HG02642 (cell line): ENCODE measurements around the gene RPL36.

Experiments
- ATAC-seq: cut with Tn5 transposase; IDR thresholded peaks from one replicate; pipeline ENCODE4 v1.9.1; 2021; ENCODE audit warnings: mild to moderate bottlenecking; ENCODE audit not compliant: unreplicated experiment, poor library complexity

RPL36 gene

DNA sequence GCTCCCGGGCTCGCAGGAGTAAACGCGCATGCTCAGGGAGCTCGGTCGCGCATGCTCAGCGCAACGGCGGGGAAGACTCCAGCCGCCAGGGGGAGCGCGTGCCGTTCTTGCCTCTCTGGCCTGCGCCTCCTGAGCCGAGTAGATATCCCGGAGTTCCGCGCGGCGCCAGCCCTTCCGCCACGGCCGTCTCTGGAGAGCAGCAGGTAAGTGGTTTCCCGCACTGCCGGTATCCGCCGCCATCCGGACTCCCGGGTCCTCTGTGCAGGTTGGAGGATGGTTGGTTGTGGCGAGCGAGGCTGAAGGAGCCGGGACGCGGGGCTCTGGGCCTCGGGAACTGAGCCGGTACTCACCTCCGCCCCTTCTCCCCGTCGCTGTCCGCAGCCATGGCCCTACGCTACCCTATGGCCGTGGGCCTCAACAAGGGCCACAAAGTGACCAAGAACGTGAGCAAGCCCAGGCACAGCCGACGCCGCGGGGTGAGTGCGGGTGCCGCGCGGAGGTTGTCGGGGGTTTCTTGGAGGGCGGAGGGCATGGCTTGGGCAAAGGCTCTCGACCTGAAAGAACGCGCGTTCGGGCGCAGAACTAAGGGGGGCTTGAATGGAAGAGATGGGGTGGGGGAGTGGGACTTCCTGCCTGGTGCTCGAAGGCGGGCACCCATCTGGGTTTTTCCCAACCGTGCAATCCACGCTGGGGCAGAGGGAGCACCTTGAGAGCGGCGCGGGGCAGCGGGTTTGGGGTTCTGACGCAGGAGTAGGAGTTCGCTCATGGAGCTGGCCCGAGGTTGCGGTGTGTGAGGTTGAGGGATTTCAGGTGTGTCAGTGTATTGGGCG, at the start of gene RPL36:
TSS of gene RPL36 (plus strand) at position 171 of the 830 bp plus-strand sequence. CDS start at position 384, 213 bp downstream.
- ATAC-seq, result peak; percentile 53

DNA sequence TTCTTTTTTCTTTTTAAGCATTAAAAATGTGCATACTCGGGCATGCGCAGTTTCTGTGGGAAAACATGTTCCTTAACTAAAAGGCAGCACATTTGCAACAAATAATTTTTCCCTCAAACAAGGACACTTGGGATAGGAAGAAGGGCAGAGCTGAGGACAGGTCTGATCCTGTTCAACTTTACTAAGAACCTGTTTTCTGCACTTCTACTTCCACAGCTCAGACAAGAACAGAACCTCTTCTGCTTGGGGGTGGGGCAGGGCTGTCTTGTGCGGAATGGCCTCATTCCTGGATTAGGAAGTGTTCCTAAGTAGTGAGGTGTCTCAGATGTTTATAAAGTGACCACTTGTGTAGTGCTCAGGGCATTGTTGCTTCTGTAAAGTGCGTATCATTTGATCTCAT, 48.9 kb upstream of the RPL36 start:
- ATAC-seq, result no peak

DNA sequence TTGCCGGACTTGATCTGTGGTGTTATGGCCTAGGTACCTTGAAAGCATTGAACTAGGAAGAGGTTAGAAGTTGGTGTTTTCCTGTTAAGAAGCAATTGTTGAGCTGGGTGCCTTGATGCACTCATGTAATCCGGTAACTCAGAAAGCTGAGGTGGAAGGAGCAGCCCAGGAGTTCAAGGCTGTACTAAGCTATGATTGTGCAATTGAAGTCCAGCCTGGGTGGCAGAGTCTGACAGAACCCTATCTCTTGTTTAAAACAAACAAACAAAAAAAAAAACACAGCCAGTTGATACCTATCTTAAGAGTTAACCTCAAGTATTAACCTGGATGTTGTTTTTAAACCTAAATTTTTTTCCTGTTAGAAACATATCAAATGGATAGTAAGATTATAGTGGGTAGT, 47.9 kb upstream of the RPL36 start:
- no peak for ATAC-seq

DNA sequence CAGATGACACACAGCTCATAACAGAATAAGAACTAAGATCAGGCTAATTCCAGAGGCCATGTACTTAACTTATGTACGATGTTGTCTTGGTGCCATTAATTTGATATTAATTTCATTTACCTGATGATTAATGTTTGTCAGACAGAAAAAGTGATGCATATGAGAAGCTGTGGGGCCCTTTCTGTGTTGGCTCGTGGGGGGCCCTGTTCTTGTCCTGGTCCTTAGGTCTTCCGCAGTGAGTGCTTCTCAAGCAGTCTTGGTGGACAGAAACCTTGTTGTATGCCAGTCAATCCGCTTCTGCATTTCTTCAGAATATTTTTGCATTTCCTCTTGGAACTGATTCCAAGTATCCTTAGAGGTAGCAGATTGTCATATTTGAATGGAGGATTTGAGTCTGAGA, 47.0 kb upstream of the RPL36 start:
- ATAC-seq, result no peak

DNA sequence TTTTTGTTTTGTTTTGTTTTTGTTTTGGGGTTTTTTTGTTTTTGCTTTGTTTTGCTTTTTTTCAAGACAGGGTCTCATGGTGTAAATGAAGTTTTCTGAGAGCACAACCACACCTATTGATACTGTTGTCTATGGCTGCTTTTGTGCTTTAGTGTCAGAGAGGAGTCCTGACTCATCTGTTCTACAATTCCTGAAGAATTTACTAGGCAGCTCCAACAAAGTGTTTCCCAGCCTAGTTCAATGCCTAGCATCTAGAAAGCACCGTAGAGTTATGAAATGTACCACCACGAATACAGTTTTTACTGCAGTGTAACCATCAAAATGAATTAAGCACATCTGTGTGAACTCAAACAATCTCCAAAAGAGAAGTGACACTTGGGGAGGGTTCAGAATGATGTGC, 46.1 kb upstream of the RPL36 start:
- ATAC-seq, result no peak

DNA sequence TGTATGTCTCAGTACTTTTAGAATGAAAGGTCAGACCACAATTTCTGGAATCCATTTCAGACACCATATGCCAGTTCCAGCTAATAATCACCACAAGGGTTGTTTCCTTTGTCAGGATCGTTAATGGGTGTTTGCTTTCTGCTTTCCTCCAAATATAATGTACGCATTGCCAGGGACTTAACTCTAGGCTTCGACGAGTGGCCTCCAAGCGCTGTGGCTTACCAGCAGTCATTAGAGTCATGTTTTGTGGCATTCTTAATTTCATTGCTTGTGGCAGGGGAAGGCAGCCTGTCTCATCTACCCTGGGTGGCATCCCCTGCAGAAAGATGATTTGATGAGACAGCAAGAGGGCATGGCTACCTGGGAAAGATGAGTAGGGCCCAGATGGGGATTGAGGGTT, 44.7 kb upstream of the RPL36 start:
- no peak for ATAC-seq

DNA sequence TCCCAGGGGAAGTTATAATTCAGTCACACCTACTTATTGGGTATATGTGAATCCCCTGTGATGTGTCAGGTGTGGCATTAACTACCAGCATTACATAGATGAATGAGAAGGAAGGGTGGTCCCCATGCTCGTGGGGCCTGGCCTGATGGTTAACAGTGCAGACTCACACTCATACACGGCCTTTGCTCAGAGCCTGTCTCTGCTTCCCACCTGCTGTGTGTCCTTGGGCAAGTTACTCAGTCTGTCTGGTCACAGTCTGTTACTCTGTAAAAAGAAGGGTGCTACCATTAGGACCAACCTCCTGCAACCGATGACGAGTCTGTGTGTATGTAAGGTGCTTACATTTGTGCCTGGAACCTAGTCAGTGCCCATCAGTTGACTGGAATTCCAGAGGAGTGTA, 43.4 kb upstream of the RPL36 start:
- no peak for ATAC-seq

DNA sequence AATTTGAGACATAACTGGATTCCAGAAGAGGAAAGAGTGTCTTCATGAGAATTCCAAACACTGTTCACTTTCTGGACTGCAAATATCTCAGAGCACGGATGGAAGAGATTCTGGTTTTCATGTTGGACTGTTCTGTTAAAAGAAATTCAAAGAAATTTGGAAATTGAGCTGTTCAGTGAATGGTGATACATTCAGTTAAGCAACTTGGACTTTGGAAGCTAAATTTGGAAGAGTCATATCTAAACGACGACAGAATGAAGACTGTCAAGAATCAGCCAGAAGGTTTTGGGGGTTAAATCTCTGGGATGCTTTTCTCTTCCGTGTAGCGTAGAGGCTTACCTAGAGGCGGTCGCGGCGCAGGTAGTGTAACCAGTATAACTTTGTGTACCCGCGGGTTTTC, 41.6 kb upstream of the RPL36 start:
- ATAC-seq, result no peak

DNA sequence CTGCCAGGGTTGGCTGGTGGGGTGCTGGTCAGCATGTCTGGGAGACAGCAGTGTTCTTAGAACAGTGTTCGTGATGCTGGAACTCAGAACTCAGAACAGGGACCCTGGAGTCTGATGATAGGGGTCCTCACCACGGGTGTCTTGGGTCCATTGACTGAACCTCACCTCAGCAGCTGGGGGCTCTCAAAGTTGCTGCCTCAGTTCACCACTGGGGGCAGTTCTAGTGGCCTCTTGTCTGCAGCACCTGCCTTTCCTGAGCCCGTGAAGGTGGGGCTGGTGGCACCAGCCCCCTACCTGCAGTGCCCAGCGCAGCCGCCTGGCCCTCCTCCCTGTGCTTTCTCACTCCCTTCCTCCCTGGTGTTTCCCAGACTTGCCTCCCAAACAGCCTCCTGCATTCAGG, 38.7 kb upstream of the RPL36 start:
- ATAC-seq, result no peak

DNA sequence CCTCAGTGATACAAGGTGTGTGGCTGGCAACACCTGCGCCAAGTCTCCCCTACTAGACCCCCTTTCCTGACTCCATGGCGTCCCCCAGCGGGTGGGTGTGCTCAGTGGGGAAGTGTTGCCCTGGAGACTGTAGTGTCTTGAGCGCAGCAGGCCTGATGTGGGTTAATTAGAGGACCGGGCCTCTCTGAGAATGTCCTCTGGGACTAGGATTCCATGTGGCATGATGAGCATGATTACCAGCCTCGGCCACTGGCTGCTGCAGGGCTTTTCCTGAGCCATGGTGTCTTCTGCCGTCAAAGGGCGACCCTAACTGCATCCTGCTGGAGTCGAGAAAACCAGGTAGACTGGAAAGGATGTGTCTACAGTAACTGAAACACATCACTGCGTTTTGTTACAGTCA, 37.8 kb upstream of the RPL36 start:
- ATAC-seq, result no peak

DNA sequence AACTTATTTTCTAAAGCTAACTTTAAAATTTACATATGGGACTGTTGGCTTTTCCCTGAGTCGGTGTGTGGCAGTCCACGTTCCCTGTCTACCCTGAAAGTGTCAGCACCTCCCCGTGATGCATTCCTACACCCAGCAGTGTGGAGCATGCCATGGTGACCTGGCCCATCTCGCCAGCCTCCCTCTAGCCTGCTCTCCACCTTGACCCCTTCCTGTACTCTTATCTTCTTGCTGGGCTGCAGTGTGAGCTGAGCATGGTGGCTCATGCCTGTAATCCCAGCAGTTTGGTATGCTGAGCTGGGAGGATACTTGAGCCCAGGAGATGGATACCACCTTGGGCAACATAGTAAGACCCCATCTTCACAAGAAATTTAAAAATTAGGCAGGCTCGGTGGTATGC, 35.2 kb upstream of the RPL36 start:
- no peak for ATAC-seq

DNA sequence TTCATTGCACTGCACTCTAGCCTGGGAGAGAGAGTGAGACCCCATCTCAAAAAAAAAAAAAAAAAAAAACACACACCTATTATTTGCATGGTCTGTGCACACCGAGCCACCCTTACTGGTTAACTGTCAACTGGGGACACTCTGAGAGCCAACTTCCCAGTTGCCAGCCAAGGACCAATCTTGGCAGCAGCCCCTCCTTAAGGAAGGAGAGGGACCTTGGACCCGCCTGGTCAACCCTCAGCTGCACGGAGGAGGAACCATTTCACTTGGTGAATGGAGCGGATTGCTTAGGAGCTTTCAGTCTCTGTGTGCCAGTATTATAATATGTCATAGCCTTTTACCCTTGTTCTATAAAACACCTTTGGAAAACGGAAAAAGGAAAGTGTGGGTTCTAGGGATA, 34.7 kb upstream of the RPL36 start:
- ATAC-seq, result no peak

DNA sequence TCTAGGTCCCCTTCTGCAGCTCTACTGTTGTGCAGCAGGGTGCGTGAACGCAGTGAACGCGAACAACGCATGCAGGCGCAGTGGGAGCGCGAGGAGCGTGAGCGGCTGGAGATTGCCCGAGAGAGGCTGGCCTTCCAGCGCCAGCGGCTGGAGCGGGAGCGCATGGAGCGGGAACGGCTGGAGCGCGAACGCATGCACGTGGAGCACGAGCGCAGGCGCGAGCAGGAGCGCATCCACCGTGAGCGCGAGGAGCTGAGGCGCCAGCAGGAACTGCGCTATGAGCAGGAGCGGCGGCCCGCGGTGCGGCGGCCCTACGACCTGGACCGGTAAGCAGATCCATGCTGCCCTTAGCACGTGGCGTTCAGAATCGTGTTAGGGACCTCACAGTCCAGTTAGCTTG, 28.6 kb upstream of the RPL36 start:
- ATAC-seq, result no peak

DNA sequence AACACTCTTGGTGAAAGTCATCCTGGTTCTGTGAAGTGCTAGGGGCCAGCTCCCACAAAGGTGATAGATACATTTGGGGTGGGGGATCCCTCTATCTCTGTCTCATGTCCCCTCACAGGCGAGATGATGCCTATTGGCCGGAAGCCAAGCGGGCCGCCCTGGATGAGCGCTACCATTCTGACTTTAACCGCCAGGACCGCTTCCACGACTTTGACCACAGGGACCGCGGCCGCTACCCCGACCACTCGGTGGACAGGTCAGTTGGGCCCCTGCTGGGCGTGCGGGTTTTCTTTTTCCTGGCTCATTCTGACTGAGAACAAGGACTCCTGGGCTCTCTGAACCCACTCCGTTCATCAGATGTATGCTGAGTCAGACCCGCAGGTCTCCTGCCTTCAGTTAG, 26.2 kb upstream of the RPL36 start:
- no peak for ATAC-seq

DNA sequence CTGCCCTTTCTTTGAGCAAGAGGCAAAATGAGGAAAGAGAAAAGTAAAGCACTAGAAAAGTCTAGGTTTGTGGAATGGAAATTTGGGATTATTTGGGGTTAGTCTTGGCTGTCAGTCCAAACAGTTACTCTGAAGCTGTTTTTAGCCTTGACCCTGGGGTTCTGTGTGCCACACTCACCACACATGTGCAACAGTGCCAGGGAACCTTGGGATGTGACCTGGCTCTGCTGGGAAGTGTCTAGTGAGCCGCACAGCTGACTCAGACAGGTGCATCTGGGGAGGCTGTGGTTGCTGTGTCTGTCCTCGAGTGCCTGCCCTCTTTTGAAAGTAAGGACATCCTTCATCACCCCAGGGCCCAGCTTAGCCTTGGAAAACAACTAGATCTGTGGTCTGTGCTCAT, 25.6 kb upstream of the RPL36 start:
- no peak for ATAC-seq

DNA sequence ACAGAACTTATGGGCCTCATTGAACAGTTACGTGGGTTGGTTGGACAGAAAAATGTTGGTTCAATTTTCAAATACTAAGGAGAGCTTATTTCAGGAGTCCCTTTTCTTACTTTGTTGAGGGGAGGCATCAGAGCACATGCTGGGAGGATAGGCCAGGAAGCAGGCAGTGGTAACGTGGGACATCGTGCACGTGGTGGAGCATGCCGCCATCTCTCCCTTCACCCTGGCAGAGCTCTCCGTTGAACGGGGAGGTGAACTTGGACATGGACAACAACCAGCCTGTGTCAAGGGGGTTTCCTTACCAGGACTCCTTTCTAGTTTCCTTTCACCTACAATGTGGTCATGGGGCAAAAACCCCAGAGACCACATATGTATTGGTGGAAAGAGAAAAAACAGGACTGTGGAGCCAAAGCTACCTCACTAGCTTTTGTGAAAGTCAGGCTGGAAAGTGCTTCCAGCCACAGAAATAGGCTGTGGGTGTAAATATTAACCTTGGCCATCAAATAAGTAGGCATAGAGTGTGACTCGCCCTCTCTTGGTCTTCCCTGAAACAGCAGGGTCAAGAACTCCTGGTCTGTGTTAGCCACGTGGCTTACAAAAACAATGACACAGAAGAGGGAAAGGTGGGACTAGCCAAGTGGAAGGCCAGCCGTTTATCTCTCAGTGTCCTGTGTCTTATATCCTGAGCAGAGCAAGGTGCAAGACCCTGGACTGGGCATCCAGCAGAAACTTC, 24.1 kb upstream of the RPL36 start:
- ATAC-seq, result peak; percentile 49

DNA sequence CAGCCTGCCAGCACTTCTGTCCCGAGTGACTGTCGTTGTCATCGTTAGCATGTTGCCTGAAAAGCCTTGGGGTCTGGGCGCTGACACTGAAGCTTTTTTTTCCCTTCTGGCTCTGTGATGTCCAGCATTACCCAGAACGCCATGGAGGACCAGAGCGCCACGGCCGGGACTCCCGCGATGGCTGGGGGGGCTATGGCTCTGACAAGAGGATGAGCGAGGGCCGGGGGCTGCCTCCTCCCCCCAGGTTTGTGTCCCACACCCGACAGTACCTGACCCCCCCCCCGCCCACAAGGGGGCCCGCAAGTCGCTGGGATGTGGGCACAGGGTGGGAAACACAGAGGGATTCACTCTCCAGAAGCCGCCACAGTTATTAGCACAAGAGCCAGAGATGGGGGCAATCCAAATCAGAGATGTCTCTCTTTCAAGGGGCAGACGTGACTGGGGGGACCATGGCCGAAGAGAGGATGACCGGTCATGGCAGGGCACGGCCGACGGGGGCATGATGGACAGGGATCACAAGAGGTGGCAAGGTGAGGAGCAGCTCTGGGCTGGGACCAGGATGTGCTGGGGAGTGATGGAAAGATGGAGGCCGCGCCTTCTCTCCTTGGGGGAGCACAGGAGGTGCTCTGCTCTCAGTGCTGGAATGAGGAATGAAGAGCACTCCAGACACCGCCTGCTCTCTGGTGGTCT, 23.0 kb upstream of the RPL36 start:
- no peak for ATAC-seq

DNA sequence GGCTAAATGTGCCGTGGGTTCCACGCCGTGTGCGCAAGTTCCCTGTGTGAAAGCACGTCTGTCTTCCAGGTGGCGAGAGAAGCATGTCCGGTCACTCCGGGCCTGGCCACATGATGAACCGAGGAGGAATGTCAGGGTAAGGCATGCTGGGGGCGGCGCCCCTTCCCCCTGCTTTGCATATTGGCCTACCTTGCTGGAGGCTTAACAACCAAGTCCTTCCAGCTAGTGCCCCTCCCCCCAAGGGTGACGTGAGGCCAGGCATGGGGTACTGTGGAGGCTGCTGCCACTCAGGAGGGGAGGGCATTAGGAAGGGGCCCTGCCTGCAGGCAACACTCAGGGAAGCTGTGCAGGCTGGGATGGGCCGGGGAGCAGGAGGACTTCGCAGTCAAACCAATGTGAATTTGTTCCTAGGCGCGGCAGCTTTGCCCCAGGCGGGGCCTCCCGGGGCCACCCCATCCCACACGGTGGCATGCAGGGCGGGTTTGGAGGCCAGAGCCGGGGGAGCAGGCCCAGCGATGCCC, 22.3 kb upstream of the RPL36 start:
- no peak for ATAC-seq

DNA sequence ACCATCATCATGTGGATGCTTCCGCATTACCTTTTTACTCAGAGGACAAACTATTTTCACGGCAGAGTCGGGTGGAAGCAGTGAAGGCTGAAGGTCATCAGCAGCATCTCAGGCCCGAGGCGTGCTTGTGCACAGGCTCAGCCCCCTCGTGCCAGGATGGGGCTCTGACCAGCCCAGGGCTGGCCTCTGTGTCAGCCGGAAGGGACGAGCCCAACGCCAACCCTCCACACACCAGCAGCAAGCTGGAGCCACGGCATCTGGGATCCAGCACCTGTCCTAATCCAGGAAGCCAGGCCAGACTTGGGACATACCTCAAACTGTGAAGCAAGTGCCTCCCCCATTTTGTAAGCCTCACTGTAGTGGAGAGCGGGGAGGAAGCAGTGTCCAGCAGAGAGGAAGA, 20.9 kb upstream of the RPL36 start:
- no peak for ATAC-seq

DNA sequence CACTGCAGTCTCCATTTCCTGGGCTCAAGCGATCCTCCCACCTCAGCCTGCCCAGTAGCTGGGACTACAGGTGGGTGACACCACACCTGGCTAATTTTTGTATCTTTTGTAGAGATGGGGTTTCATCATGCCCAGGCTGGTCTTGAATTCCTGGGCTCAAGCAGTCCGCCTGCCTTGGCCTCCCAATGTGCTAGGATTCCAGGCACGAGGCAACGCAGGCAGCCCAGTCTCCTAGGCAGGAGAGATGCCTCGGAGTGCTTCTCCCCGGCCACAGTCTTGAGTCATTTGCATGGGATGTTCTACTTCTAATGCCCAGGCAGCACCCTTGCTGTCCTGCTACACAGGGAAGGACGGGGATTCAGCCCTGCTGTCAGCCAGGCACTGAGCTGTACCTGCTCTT, 18.5 kb upstream of the RPL36 start:
- no peak for ATAC-seq
